ENCODE results near the gene THBD.

The THBD gene

GRCh38 chr20:23022849-23023248 is 26.6 kb downstream of the THBD start:
- H3K4me3 ChIP-seq (ENCODE audit: low read depth, low read length): no peak overlapping the region
- no peak for DNase-seq (ENCODE audit: low read depth)
- no peak for TF ChIP-seq CTCF (IDR thresholded peaks at IDR 0.05; ENCODE audit: insufficient read depth, low read depth, low read length, missing control alignments)

- no peak for DNase-seq (ENCODE audit: low read depth)
- no peak for TF ChIP-seq CTCF (IDR thresholded peaks at IDR 0.05; ENCODE audit: insufficient read depth, low read depth, low read length, missing control alignments)
- no peak overlapping the region for H3K4me3 ChIP-seq (ENCODE audit: low read depth, low read length)
Observed at GRCh38 chr20:23021951-23022350, 27.5 kb downstream of the THBD start.

GRCh38 chr20:23021541-23021940 is 27.9 kb downstream of the THBD start:
- H3K4me3 ChIP-seq (ENCODE audit: low read depth, low read length): no peak overlapping the region
- no peak for TF ChIP-seq CTCF (IDR thresholded peaks at IDR 0.05; ENCODE audit: insufficient read depth, low read depth, low read length, missing control alignments)
- DNase-seq (ENCODE audit: low read depth): no peak

GRCh38 chr20:23020230-23021018 is 29.0 kb downstream of the THBD start:
- no peak overlapping the region for H3K4me3 ChIP-seq (ENCODE audit: low read depth, low read length)
- TF ChIP-seq CTCF (IDR thresholded peaks at IDR 0.05; ENCODE audit: insufficient read depth, low read depth, low read length, missing control alignments): no peak
- no peak for DNase-seq (ENCODE audit: low read depth)

GRCh38 chr20:23019403-23019802 is 30.1 kb downstream of the THBD start:
- TF ChIP-seq CTCF (IDR thresholded peaks at IDR 0.05; ENCODE audit: insufficient read depth, low read depth, low read length, missing control alignments): no peak
- H3K4me3 ChIP-seq (ENCODE audit: low read depth, low read length): no peak overlapping the region
- DNase-seq (ENCODE audit: low read depth): no peak

- H3K4me3 ChIP-seq (ENCODE audit: low read depth, low read length): no peak overlapping the region
- DNase-seq (ENCODE audit: low read depth): no peak
- TF ChIP-seq CTCF (IDR thresholded peaks at IDR 0.05; ENCODE audit: insufficient read depth, low read depth, low read length, missing control alignments): no peak
Observed at GRCh38 chr20:23018941-23019340, 30.5 kb downstream of the THBD start.

GRCh38 chr20:23018432-23018831 is 31.0 kb downstream of the THBD start:
- DNase-seq (ENCODE audit: low read depth): peak; percentile 8
- H3K4me3 ChIP-seq (ENCODE audit: low read depth, low read length): no peak overlapping the region
- TF ChIP-seq CTCF (IDR thresholded peaks at IDR 0.05; ENCODE audit: insufficient read depth, low read depth, low read length, missing control alignments): no peak
